Hindlimb muscle (tissue), 1 donor: ENCODE results near the gene SPEG. TPM values are rescaled to one million over a fixed set of nuclear protein-coding genes. Genes with fewer than 3 reads are reported as not detected.

ENCODE experiments used
- DNase-seq: peaks from one replicate; pipeline ENCODE4 v3.0.0-alpha.2; 2013
- polyA plus RNA-seq: library from polyadenylated mRNA; unstranded; fragments of 120-200 nt; gene quantifications from one replicate; pipeline ENCODE4 v1.2.1, GENCODE V29; 2013; ENCODE audit not compliant: insufficient read length

SPEG gene
- polyA plus RNA-seq, 1 donor: 208 TPM

GRCh38 chr2:219482674-219483405, 48.2 kb downstream of the SPEG start:
- DNase-seq: no peak

GRCh38 chr2:219483451-219484342, 49.1 kb downstream of the SPEG start:
- no peak for DNase-seq

- no peak for DNase-seq
Observed at GRCh38 chr2:219484343-219485200, 49.9 kb downstream of the SPEG start.

- no peak for DNase-seq
Observed at GRCh38 chr2:219485201-219485580, 50.5 kb downstream of the SPEG start.

- no peak for DNase-seq
Observed at GRCh38 chr2:219486380-219486959, 51.8 kb downstream of the SPEG start.

- DNase-seq: no peak
Observed at GRCh38 chr2:219488149-219488843, 53.7 kb downstream of the SPEG start.

- no peak for DNase-seq
Observed at GRCh38 chr2:219488844-219489194, 54.2 kb downstream of the SPEG start.

- no peak for DNase-seq
Observed at GRCh38 chr2:219489315-219489714, 54.7 kb downstream of the SPEG start.

- no peak for DNase-seq
Observed at GRCh38 chr2:219490186-219490585, 55.5 kb downstream of the SPEG start.

- DNase-seq: no peak
Observed at GRCh38 chr2:219490600-219491130, 56.0 kb downstream of the SPEG start.

GRCh38 chr2:219491278-219491963, 56.8 kb downstream of the SPEG start:
- no peak for DNase-seq

GRCh38 chr2:219492575-219492974, 57.9 kb downstream of the SPEG start:
- DNase-seq: no peak

- no peak for DNase-seq
Observed at GRCh38 chr2:219493086-219493485, 58.4 kb downstream of the SPEG start.

- DNase-seq: no peak
Observed at GRCh38 chr2:219494952-219495530, 60.4 kb downstream of the SPEG start.

GRCh38 chr2:219495531-219496122, 61.0 kb downstream of the SPEG start:
- peak; percentile 58 for DNase-seq

- DNase-seq: no peak
Observed at GRCh38 chr2:219496247-219496824, 61.7 kb downstream of the SPEG start.

GRCh38 chr2:219496825-219497494, 62.3 kb downstream of the SPEG start:
- no peak for DNase-seq

- peak; percentile 85 for DNase-seq
Observed at GRCh38 chr2:219497495-219498279, 63.0 kb downstream of the SPEG start.
